ENCODE measurements around the gene SDK1.

SDK1 gene

GRCh38 chr7:3459111-3459510 is 158.1 kb downstream of the SDK1 start:
- no peak for DNase-seq (ENCODE audit: low read depth)

GRCh38 chr7:3461923-3462322 is 160.9 kb downstream of the SDK1 start:
- DNase-seq (ENCODE audit: low read depth): peak; percentile 42

- DNase-seq (ENCODE audit: low read depth): no peak
Measured at GRCh38 chr7:3463696-3464095, 162.6 kb downstream of the SDK1 start.

- DNase-seq (ENCODE audit: low read depth): peak; percentile 18
Measured at GRCh38 chr7:3464900-3465622, 164.0 kb downstream of the SDK1 start.

GRCh38 chr7:3466261-3466660 is 165.2 kb downstream of the SDK1 start:
- DNase-seq (ENCODE audit: low read depth): no peak

- no peak for DNase-seq (ENCODE audit: low read depth)
Measured at GRCh38 chr7:3469641-3470040, 168.6 kb downstream of the SDK1 start.

- DNase-seq (ENCODE audit: low read depth): no peak
Measured at GRCh38 chr7:3480197-3480596, 179.1 kb downstream of the SDK1 start.

GRCh38 chr7:3481435-3481834 is 180.4 kb downstream of the SDK1 start:
- no peak for DNase-seq (ENCODE audit: low read depth)

GRCh38 chr7:3482147-3482921 is 181.3 kb downstream of the SDK1 start:
- DNase-seq (ENCODE audit: low read depth): no peak

GRCh38 chr7:3486841-3487240 is 185.8 kb downstream of the SDK1 start:
- no peak for DNase-seq (ENCODE audit: low read depth)

- DNase-seq (ENCODE audit: low read depth): no peak
Measured at GRCh38 chr7:3488829-3489228, 187.8 kb downstream of the SDK1 start.

GRCh38 chr7:3493499-3493898 is 192.4 kb downstream of the SDK1 start:
- DNase-seq (ENCODE audit: low read depth): no peak

GRCh38 chr7:3494947-3495346 is 193.9 kb downstream of the SDK1 start:
- DNase-seq (ENCODE audit: low read depth): no peak

GRCh38 chr7:3495530-3495929 is 194.5 kb downstream of the SDK1 start:
- no peak for DNase-seq (ENCODE audit: low read depth)

- DNase-seq (ENCODE audit: low read depth): no peak
Measured at GRCh38 chr7:3495954-3496353, 194.9 kb downstream of the SDK1 start.

- no peak for DNase-seq (ENCODE audit: low read depth)
Measured at GRCh38 chr7:3497796-3498195, 196.7 kb downstream of the SDK1 start.

GRCh38 chr7:3501671-3502070 is 200.6 kb downstream of the SDK1 start:
- no peak for DNase-seq (ENCODE audit: low read depth)

GRCh38 chr7:3504384-3504783 is 203.3 kb downstream of the SDK1 start:
- no peak for DNase-seq (ENCODE audit: low read depth)

- no peak for DNase-seq (ENCODE audit: low read depth)
Measured at GRCh38 chr7:3510101-3511020, 209.3 kb downstream of the SDK1 start.

GRCh38 chr7:3517344-3517743 is 216.3 kb downstream of the SDK1 start:
- DNase-seq (ENCODE audit: low read depth): no peak

- no peak for DNase-seq (ENCODE audit: low read depth)
Measured at GRCh38 chr7:3518546-3518945, 217.5 kb downstream of the SDK1 start.

GRCh38 chr7:3520206-3520605 is 219.2 kb downstream of the SDK1 start:
- DNase-seq (ENCODE audit: low read depth): no peak

Measured in activated T-cell treated with anti-CD3 and anti-CD28 coated beads for 48 hours (primary cell).